Activated CD8-positive, alpha-beta memory T cell treated with anti-CD3 and anti-CD28 coated beads for 36 hours (primary cell): ENCODE results near the gene CTDP1. TPM values are rescaled to one million over a fixed set of nuclear protein-coding genes. Genes with fewer than 3 reads are reported as not detected.
"Not testable (repeated sequence)": the region's sequence is repeated elsewhere in the genome, so short reads cannot be mapped to it uniquely, and the experiment has no call there.

ENCODE experiments used
- CTCF ChIA-PET: fragments of 350-600 bp; sonication (Branson Sonifier 250); formaldehyde crosslinking; loops from one replicate; lab custom pipeline; 2021; ENCODE audit warnings: antibody characterized with exemption; lab: Charles Lee
- POLR2A ChIA-PET: fragments of 350-600 bp; sonication (Branson Sonifier 250); formaldehyde crosslinking; loops from one replicate; lab custom pipeline; 2021; ENCODE audit warnings: antibody characterized with exemption; lab: Charles Lee
- total RNA-seq, 2 experiments: library from RNA; stranded (reverse); gene quantifications; one replicate each; pipeline ENCODE4 v1.2.3, GENCODE V29; 2021

CTDP1 gene
- total RNA-seq, 2 experiments from 2014 or later: 41.5 to 42.9 TPM

- POLR2A ChIA-PET: no interaction called here
- CTCF ChIA-PET: no interaction called here
These were observed 14.1 kb downstream of the CTDP1 start for GRCh38 chr18:79693561-79694205.

GRCh38 chr18:79694206-79694894 lies 14.7 kb downstream of the CTDP1 start:
- CTCF ChIA-PET, POLR2A ChIA-PET: not testable (repeated sequence)

GRCh38 chr18:79694895-79695213 lies 15.3 kb downstream of the CTDP1 start:
- CTCF ChIA-PET: no interaction called here
- POLR2A ChIA-PET: no interaction called here

GRCh38 chr18:79695269-79695668 lies 15.7 kb downstream of the CTDP1 start:
- POLR2A ChIA-PET: no interaction called here
- CTCF ChIA-PET: no interaction called here

GRCh38 chr18:79695856-79696850 lies 16.6 kb downstream of the CTDP1 start:
- CTCF ChIA-PET: no interaction called here
- POLR2A ChIA-PET: no interaction called here

- CTCF ChIA-PET: interaction anchor here (1.1 kb wide), 1 partner anchor 316 kb away, joined by 3 read pairs; no protein-coding TSS in a partner anchor
- POLR2A ChIA-PET: no interaction called here
These were observed 17.6 kb downstream of the CTDP1 start for GRCh38 chr18:79697178-79697577.

- POLR2A ChIA-PET: no interaction called here
- CTCF ChIA-PET: interaction anchor here (1.1 kb wide), 1 partner anchor 317 kb away, joined by 3 read pairs; no protein-coding TSS in a partner anchor
These were observed 18.4 kb downstream of the CTDP1 start for GRCh38 chr18:79697976-79698375.

- ChIA-PET POLR2A (no interaction called here), CTCF (no interaction called here)
These were observed 19.2 kb downstream of the CTDP1 start for GRCh38 chr18:79698668-79699335.

GRCh38 chr18:79699653-79700052 lies 20.1 kb downstream of the CTDP1 start:
- ChIA-PET CTCF (no interaction called here), POLR2A (no interaction called here)

- CTCF ChIA-PET: no interaction called here
- POLR2A ChIA-PET: no interaction called here
These were observed 23.3 kb downstream of the CTDP1 start for GRCh38 chr18:79702906-79703305.

- ChIA-PET POLR2A (no interaction called here), CTCF (no interaction called here)
These were observed 25.0 kb downstream of the CTDP1 start for GRCh38 chr18:79704631-79705030.

- CTCF ChIA-PET: no interaction called here
- POLR2A ChIA-PET: no interaction called here
These were observed 25.7 kb downstream of the CTDP1 start for GRCh38 chr18:79705272-79705671.

GRCh38 chr18:79706006-79706405 lies 26.4 kb downstream of the CTDP1 start:
- CTCF ChIA-PET: no interaction called here
- POLR2A ChIA-PET: no interaction called here

- ChIA-PET CTCF (no interaction called here), POLR2A (no interaction called here)
These were observed 27.1 kb downstream of the CTDP1 start for GRCh38 chr18:79706658-79707057.

GRCh38 chr18:79707239-79707638 lies 27.6 kb downstream of the CTDP1 start:
- ChIA-PET POLR2A (interaction anchor here (1.1 kb wide), 1 partner anchor 9 kb away, joined by 5 read pairs; no protein-coding TSS in a partner anchor), CTCF (no interaction called here)

- POLR2A ChIA-PET: interaction anchor here (1.1 kb wide), 1 partner anchor 9 kb away, joined by 5 read pairs; no protein-coding TSS in a partner anchor
These were observed 28.1 kb downstream of the CTDP1 start for GRCh38 chr18:79707671-79708070.

GRCh38 chr18:79708412-79708811 lies 28.8 kb downstream of the CTDP1 start:
- ChIA-PET POLR2A (interaction anchor here (1.1 kb wide), 1 partner anchor 8 kb away, joined by 5 read pairs; no protein-coding TSS in a partner anchor), CTCF (no interaction called here)

More at GRCh38 chr18:79707671-79708070, 28.1 kb downstream of the CTDP1 start:
- CTCF ChIA-PET: no interaction called here

GRCh38 chr18:79712206-79712857 lies 32.7 kb downstream of the CTDP1 start:
- POLR2A ChIA-PET: no interaction called here
- CTCF ChIA-PET: no interaction called here

GRCh38 chr18:79713341-79713740 lies 33.7 kb downstream of the CTDP1 start:
- CTCF ChIA-PET: no interaction called here
- POLR2A ChIA-PET: no interaction called here
